NCI-H524 (cell line): Measurements from ENCODE around the gene AGR3.

Source experiments
- DNase-seq, 2 experiments: peaks; one replicate each; lab custom pipeline; 2025; lab: John Stamatoyannopoulos, UW

Gene AGR3

DNA sequence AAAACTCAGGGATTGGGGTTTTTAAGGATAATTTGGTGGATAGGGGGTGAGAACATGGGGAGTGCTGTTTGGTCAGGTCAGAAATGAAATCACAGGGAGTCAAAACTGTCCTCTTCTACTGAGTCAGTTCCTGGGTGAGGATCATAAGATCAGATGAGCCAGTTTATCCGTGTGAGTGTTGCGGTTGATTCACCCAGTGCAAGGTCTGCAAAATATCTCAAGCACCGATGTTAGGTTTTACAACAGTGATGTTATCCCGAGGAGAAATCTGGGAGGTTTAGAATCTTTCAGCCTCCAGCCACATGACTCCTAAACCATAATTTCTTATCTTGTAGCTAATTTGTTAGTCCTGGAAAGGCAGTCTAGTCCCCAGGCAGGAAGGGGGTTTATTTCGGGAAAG is 45.3 kb downstream of the AGR3 start:
- DNase-seq, result no peak

DNA sequence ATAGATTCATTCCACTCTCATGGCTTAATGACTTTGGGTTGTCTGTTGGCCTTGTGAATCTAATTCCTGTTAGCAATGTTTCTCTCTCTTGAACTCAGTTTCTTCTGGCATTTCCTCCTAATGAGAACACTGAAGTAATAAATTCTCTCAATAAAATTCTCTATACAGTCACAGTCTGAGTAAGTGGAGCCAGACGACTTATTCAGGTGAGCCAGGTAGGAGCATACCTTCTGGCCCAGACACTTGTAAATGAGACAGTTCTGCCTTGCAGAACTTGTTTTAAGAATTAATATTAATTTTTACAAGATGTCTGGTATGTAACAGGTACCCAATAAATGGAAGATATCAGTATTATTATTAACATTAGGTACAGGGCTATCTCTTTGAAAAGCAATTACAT is 48.4 kb downstream of the AGR3 start:
- no peak for DNase-seq

DNA sequence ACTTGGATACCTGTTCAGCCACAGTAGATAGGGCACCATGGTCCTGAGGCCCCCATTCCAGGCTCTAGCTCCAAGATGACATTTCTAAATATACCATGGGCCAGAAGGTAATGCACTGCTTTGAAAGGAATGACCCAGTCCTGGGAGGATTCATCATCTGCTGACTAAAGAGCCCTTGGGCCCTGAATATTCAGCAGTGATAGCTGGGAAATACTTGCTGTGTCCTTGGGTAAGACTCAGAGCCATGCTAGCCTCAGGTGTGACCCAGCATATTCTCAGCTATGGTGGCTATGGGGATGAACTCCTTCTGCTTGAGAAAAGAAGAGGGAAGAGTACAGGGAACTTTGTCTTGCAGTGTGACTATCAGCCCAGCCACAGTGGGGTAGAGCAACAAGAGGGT is 55.7 kb downstream of the AGR3 start:
- DNase-seq, result no peak

DNA sequence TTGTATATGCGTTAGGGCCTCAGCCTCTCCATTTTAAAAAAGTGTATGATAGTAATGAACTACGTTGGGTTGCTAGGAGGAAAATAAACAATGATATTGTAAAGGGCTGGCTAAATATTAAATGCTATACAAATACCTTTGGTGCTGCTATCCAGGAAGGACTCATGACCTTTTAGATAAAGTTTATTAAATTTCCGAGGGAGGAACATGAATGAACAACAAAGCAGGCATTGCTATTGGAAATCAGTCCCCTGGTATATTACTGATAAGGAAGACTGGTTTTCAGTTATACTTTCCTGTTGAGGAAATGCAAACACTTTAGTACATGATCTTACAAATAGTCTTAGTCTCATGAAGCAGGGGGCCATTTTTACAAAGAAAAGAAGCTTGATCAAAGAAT is 59.8 kb downstream of the AGR3 start:
- DNase-seq, result no peak

DNA sequence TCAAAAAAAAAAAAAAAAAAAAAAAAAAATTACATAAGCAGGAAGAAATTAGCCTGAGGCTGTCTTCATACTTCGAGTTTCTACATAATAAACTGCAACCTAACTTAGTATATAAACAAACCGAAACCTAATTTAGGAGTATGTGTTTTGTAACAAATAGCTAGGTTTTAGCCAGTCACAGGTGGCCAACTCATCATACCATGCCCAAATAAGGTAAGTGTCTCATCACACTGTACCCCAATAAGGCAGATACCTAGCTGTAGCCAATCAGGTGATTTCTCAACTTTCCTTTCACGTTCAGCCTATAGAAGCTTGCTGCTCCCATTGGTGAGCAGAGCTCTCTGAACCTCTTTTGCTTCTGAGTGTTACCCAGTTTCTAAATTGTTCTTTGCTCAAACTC is 63.1 kb downstream of the AGR3 start:
- DNase-seq, result no peak

DNA sequence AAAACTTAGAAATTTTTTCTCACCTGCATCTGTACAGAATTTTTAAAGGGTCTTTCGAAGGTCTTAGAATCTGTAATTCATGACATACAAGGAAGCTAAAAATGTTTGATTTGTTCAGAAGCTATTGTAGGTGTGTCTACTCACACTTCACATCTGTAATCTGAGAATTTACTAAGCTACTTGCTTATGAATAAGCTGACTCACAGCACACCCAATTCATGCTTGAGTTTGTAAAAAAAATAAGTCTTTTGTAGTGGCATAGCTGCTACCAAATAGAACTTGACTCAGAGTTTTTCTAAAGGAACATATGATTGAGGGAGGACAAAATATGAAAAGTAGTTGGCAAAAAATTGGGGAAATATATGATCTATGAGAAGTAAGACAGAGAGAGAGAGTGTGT is 64.2 kb downstream of the AGR3 start:
- DNase-seq, result no peak

DNA sequence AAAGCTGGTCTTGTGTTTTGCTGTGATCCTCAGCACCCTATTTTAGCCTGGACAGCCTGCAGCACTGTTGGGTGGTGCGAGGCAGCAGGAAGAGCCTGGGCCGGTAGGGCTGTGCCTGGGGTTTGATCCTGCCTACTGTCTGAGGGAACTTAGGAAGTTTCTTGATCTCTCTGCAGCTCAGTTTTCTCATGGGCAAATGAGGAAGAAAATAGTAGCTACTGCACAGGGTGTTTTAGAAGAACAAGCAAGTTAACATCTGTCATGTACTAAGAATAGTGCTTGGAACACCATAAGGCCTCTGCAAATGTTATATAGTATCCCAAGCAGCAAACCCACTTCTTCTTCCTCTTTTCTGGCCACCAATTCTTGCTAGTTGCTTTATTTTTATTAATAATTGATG is 65.0 kb downstream of the AGR3 start:
- no peak for DNase-seq

DNA sequence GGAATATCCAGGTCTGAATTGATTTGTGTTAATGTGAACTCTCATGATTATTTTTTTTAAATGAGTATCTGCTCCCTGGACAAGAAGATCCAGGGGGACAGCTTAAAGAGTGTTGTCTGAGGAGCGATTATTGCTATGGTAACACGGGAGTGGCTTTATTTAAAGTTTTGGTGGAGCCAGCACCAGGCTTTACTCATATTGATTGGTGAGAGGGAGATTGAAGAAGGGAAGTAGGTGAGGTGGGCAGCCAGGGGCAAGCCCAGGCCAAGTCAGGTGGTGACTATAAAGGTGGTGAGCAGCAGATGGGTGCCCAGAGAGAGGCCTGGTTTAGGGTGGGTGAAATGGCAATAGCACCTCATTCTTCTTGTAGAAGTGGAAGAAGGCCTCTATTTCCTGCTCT is 66.8 kb downstream of the AGR3 start:
- DNase-seq, result no peak

DNA sequence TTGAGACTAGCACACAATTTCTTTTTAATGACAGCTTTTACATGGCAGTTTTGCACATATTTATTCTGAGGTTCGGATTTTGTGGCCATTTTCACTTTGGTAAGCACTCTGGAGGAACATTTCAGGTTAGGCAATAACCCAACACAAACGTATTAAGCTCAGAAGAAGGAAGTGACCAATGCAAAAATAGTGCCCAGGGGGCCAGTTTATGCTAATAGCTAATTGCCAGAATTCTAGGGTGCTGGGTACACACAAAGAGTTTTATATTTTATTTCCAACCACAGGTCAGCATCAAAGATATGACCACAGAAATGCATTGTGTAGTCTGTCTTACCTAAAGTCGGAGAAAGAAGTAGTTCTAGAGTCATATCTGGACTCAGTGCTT is 68.6 kb downstream of the AGR3 start:
- DNase-seq, result no peak

DNA sequence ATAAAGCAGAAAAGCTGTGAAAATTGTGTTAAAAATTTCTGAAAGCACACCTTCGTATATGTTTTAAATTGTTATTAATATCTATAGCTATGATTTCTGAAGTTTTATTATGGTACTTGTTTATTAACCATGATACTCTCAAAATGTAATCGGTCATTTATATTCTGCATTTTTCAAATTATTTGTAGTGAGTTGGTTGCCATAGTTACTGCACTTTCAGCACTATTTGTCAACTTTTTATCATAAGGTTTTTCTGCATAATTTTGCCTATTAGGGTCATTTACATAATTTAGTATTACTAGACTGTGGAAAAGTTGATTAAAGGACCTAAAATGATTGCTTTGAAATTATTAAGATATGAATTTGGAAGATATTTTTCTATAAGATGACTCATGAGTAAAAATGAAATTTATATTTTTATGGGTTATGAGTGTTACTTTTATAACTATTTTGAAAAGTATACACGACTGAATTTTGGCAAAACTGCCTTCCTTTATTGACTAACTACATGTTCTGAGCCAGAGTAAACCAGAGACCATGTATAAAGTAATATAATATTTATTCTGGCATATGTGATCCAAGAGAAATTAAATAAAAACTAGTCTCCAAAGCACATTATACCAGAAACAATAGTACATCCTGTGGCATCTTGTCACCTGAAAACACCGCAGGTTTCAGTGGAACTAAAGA is 69.1 kb downstream of the AGR3 start:
- DNase-seq, result no peak

DNA sequence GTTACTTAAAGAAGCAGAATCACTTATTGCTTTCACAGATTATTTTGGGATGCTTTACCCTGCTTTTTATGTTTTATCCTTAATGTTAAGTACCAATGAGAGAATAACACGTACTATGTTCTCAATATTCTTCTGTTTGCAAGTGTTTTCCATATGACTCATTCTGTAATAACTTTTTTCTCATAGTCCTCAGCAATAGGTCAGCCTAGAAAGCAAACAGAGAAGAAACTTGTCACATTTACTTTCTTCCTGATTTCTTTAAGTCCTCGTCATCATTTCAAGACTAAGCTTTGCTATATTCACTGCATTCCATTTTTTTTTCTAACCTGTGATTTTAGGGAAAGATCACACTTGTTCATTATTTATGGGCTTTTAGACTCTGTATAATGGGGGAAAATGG is 70.2 kb downstream of the AGR3 start:
- DNase-seq, result no peak

DNA sequence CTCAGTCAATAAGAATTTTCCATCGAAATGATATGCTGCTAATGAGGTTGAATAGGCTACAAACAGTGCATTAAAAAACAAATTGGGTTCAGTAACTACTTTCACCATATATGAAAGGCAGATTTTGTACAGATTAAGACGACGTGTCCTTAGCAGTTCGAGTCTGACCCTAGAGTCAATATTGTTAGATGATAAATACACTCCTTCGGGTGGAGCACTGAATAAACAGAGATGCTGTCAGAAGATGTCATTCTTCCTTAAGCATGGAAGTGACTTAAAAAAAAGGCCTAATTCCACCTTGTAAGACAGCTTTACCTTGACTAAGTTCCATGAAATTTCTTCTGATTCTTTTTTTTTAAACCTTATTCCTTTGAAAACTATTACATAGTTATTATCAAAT is 71.2 kb downstream of the AGR3 start:
- DNase-seq, result no peak

DNA sequence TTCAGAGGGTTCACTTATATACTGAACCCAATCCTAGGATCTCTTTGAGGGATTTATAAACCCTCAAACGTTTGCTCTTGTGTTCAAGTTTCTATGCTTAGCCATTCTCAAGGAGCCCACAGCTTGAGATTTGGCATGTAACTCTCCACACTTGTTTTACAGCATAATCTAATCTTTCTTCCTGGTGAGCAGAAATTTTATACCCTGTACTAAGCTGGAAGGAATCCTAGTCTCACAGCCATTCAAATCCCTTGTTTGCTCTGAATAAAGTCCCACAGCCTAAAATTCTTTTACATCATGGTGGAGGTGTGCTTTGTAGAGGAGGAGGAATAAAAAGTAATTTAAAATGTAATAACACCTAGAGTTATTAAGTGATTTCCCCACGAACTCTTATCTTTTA is 71.7 kb downstream of the AGR3 start:
- no peak for DNase-seq
